Stimulated activated CD4-positive, alpha-beta T cell treated with anti-CD3 and anti-CD28 coated beads, TNF-alpha, amount 100 ng/mL, for 4 hours (primary cell): ENCODE data around the gene MYOM1.
"Not testable (repeated sequence)": the region's sequence is repeated elsewhere in the genome, so short reads cannot be mapped to it uniquely, and the experiment has no call there.

Experiments
- DNase-seq, 3 experiments: peaks; one replicate each; pipeline ENCODE4 v3.0.0-alpha.2; 2020; ENCODE audit warnings: low read depth in 3 of 3

The MYOM1 gene

GRCh38 chr18:3220868-3221267 is 1.1 kb upstream of the MYOM1 start:
- not testable (repeated sequence) for DNase-seq

- no peak for DNase-seq
These were observed 532 bp downstream of the MYOM1 start for GRCh38 chr18:3219241-3219630.

- DNase-seq, result no peak
These were observed 949 bp downstream of the MYOM1 start for GRCh38 chr18:3218819-3219218.

GRCh38 chr18:3217948-3218647 is 1.7 kb downstream of the MYOM1 start:
- no peak for DNase-seq

GRCh38 chr18:3216987-3217386 is 2.8 kb downstream of the MYOM1 start:
- no peak for DNase-seq

- no peak for DNase-seq
These were observed 4.7 kb downstream of the MYOM1 start for GRCh38 chr18:3214855-3215637.

- no peak for DNase-seq
These were observed 6.3 kb downstream of the MYOM1 start for GRCh38 chr18:3213300-3214059.

GRCh38 chr18:3212657-3213056 is 7.1 kb downstream of the MYOM1 start:
- DNase-seq, result no peak

- DNase-seq, result no peak
These were observed 8.4 kb downstream of the MYOM1 start for GRCh38 chr18:3211236-3211992.

- DNase-seq, result no peak
These were observed 9.8 kb downstream of the MYOM1 start for GRCh38 chr18:3209859-3210569.

GRCh38 chr18:3207565-3207964 is 12.2 kb downstream of the MYOM1 start:
- no peak for DNase-seq

GRCh38 chr18:3205239-3205638 is 14.5 kb downstream of the MYOM1 start:
- DNase-seq, result no peak

GRCh38 chr18:3199942-3200645 is 19.7 kb downstream of the MYOM1 start:
- DNase-seq, result no peak

- DNase-seq, result not testable (repeated sequence)
These were observed 21.4 kb downstream of the MYOM1 start for GRCh38 chr18:3198260-3198860.

- DNase-seq, result no peak
These were observed 24.7 kb downstream of the MYOM1 start for GRCh38 chr18:3194947-3195612.

GRCh38 chr18:3193331-3193730 is 26.4 kb downstream of the MYOM1 start:
- DNase-seq, result no peak

- DNase-seq, result no peak
These were observed 27.0 kb downstream of the MYOM1 start for GRCh38 chr18:3192752-3193151.

GRCh38 chr18:3192286-3192685 is 27.5 kb downstream of the MYOM1 start:
- DNase-seq, result no peak

GRCh38 chr18:3190610-3191009 is 29.2 kb downstream of the MYOM1 start:
- no peak for DNase-seq

- DNase-seq, result no peak
These were observed 29.9 kb downstream of the MYOM1 start for GRCh38 chr18:3189884-3190283.
